Adrenal gland (tissue), 19 donors: ENCODE measurements around the gene GAGE12C. TPM values are rescaled to one million over a fixed set of nuclear protein-coding genes. Genes with fewer than 3 reads are reported as not detected.
"Not testable (repeated sequence)": the region's sequence is repeated elsewhere in the genome, so short reads cannot be mapped to it uniquely, and the experiment has no call there.

Source experiments
- DNase-seq, 7 donors: peaks; one replicate each; pipeline ENCODE4 v3.0.0-alpha.2; 2019 to 2020
- H3K27ac ChIP-seq, 5 donors: fragments of 200-600 bp; sonication (generic) in 4 of 5; 1 replicate in 3 of 5; 2 replicates in 2 of 5; pipeline versions ENCODE4 v1.5.1 to v1.8.0; 2016 to 2020; ENCODE audit warnings: mild to moderate bottlenecking in 1 of 5
- H3K27me3 ChIP-seq: fragments of 200-600 bp; 2 replicates; pipeline ENCODE4 v1.8.0; 2021
- H3K36me3 ChIP-seq, 2 donors: fragments of 200-600 bp; replicated peaks in 1 of 2; 1 replicate in 1 of 2; 2 replicates in 1 of 2; pipeline versions ENCODE4 v1.5.1 to v1.8.0; 2018 to 2022
- H3K4me1 ChIP-seq, 2 donors: fragments of 200-600 bp; replicated peaks in 1 of 2; 1 replicate in 1 of 2; 2 replicates in 1 of 2; pipeline versions ENCODE4 v1.5.1 to v1.8.0; 2018 to 2021
- H3K4me3 ChIP-seq, 4 donors: fragments of 200-600 bp; sonication (generic) in 3 of 4; one replicate each; pipeline ENCODE4 v1.5.1; 2016 to 2018
- H3K9me3 ChIP-seq, 3 donors: fragments of 200-600 bp; sonication (generic) in 1 of 3; replicated peaks in 1 of 3; 1 replicate in 2 of 3; 2 replicates in 1 of 3; pipeline versions ENCODE4 v1.5.1 to v1.8.0; 2016 to 2021
- WGBS, 4 donors: extraction: QIAGEN DNeasy Blood & Tissue Kit in 2 of 4; methylation state at CpG; one replicate each; pipeline versions ENCODE4 v1.1.5 to v1.1.7; 2013 to 2017; 5-methylcytosine and 5-hydroxymethylcytosine counted together
- intact Hi-C, 2 donors: fragments of 100-400 bp; cut with DNase I; formaldehyde crosslinking; loops; one replicate each; pipeline versions ENCODE4 v1.14.1 to v1.15.0; 2022 to 2023
- long read RNA-seq, 10 donors: library from polyadenylated mRNA in 3 of 10; unstranded in 2 of 10; stranded (forward) in 1 of 10; transcript quantifications; one replicate each; pipeline ENCODE4 v2.0.0 and lab custom pipeline, GENCODE V29; 2021 to 2026
- polyA plus RNA-seq, 3 donors: library from polyadenylated mRNA; stranded (reverse); fragments of 200-250 nt in 2 of 3; fragments of 350-450 nt in 1 of 3; fragmentation: Illumina TruSeq in 1 of 3; extraction: RNeasy Lipid Tissue Mini Kit (QIAGEN cat#74804) in 1 of 3; gene quantifications; one replicate each; pipeline ENCODE4 v1.2.3, GENCODE V29; 2013 to 2014
- small RNA-seq, 2 donors: library from RNA; depleted of rRNA; stranded (forward); fragments of <200 nt; gene quantifications; one replicate each; pipeline ENCODE3, GENCODE V24; 2016
- total RNA-seq, 9 donors: library from RNA; depleted of rRNA in 4 of 9; stranded (reverse); fragments of >200 nt in 4 of 9; fragments of 120-200 nt in 1 of 9; fragmentation: NEBNext Ultra II Directional in 1 of 9; extraction: Animal tissue kit (Norgen Biotek cat#: 25700) in 1 of 9; gene quantifications; one replicate each; pipeline versions ENCODE4 v1.1.0 to v1.2.4, GENCODE V29; 2013 to 2023
- donor health status: healthy with polysubstance abuse.
- donor health status: Bipolar disorder and iron deficiency.
- donor health status: DM: yes; HTN: yes; CAD: no.
- donor health status: DM: no; HTN: no; CAD: no.
- donor health status: DM: no; HTN: no; CAD: no.
- donor health status: DM: yes; HTN: yes; CAD: no.

The GAGE12C gene, protein sequence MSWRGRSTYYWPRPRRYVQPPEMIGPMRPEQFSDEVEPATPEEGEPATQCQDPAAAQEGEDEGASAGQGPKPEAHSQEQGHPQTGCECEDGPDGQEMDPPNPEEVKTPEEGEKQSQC
- total RNA-seq (not detected), polyA plus RNA-seq (not detected)
- long read RNA-seq, donor 1, result 0 reads
- long read RNA-seq, donor 2, result 0 reads
- long read RNA-seq, donor 3, result 0 reads
- long read RNA-seq, donor 4, result 0 reads
- long read RNA-seq, donor 5, result 0 reads
- long read RNA-seq, donor 6, result 0 reads
- long read RNA-seq, donor 7, result 0 reads
- long read RNA-seq, donor 8, result 0 reads
- long read RNA-seq, donor 9, result 0 reads
- long read RNA-seq, donor 10, result 0 reads

GRCh38 chrX:49531877-49532276 is at the start of gene GAGE12C:
Gene GAGE12C, plus strand, starts transcription at chrX:49532177. Its CDS starts 1,155 bp downstream, at chrX:49533332.
- intact Hi-C loops, H3K9me3 ChIP-seq, H3K4me1 ChIP-seq, H3K27ac ChIP-seq, H3K36me3 ChIP-seq, H3K4me3 ChIP-seq, H3K27me3 ChIP-seq, DNase-seq: not testable (repeated sequence)
- WGBS, 4 donors, result no CpG with 5 or more reads among the region's 16 CpGs

DNA sequence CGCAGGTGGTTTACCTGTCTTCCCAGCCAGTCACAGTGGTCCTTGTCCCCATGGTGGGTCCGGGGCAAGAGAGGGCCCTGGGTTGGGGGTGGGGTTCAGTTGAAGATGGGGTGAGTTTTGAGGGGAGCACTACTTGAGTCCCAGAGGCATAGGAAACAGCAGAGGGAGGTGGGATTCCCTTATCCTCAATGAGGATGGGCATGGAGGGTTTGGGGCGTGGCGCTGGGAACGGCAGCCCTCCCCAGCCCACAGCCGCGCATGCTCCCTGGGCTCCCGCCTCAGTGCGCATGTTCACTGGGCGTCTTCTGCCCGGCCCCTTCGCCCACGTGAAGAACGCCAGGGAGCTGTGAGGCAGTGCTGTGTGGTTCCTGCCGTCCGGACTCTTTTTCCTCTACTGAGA is 9.5 kb downstream of the GAGE12C start, which contains the start of gene GAGE12D:
GAGE12D (plus strand) TSS at position 301 of the 400 bp plus-strand sequence. CDS start 1,155 bp downstream, outside the sequence.
- H3K27me3 ChIP-seq, H3K36me3 ChIP-seq, H3K4me3 ChIP-seq, H3K27ac ChIP-seq, H3K9me3 ChIP-seq, intact Hi-C loops, H3K4me1 ChIP-seq, DNase-seq: not testable (repeated sequence)
- no CpG with 5 or more reads among the region's 16 CpGs for WGBS, 4 donors

DNA sequence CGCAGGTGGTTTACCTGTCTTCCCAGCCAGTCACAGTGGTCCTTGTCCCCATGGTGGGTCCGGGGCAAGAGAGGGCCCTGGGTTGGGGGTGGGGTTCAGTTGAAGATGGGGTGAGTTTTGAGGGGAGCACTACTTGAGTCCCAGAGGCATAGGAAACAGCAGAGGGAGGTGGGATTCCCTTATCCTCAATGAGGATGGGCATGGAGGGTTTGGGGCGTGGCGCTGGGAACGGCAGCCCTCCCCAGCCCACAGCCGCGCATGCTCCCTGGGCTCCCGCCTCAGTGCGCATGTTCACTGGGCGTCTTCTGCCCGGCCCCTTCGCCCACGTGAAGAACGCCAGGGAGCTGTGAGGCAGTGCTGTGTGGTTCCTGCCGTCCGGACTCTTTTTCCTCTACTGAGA is 19.0 kb downstream of the GAGE12C start, which contains the start of gene GAGE12E:
GAGE12E (plus strand) TSS at position 301 of the 400 bp plus-strand sequence. CDS start 1,155 bp downstream, outside the sequence.
- H3K4me1 ChIP-seq, intact Hi-C loops, H3K27me3 ChIP-seq, DNase-seq, H3K36me3 ChIP-seq, H3K9me3 ChIP-seq, H3K4me3 ChIP-seq, H3K27ac ChIP-seq: not testable (repeated sequence)
- no CpG with 5 or more reads among the region's 16 CpGs for WGBS, 4 donors

DNA sequence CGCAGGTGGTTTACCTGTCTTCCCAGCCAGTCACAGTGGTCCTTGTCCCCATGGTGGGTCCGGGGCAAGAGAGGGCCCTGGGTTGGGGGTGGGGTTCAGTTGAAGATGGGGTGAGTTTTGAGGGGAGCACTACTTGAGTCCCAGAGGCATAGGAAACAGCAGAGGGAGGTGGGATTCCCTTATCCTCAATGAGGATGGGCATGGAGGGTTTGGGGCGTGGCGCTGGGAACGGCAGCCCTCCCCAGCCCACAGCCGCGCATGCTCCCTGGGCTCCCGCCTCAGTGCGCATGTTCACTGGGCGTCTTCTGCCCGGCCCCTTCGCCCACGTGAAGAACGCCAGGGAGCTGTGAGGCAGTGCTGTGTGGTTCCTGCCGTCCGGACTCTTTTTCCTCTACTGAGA is 28.6 kb downstream of the GAGE12C start, which contains the start of gene GAGE12F:
GAGE12F (plus strand) TSS at position 301 of the 400 bp plus-strand sequence. CDS start 1,155 bp downstream, outside the sequence.
- H3K36me3 ChIP-seq, H3K4me1 ChIP-seq, H3K4me3 ChIP-seq, H3K27ac ChIP-seq, DNase-seq, H3K9me3 ChIP-seq, intact Hi-C loops, H3K27me3 ChIP-seq: not testable (repeated sequence)
- no CpG with 5 or more reads among the region's 16 CpGs for WGBS, 4 donors

DNA sequence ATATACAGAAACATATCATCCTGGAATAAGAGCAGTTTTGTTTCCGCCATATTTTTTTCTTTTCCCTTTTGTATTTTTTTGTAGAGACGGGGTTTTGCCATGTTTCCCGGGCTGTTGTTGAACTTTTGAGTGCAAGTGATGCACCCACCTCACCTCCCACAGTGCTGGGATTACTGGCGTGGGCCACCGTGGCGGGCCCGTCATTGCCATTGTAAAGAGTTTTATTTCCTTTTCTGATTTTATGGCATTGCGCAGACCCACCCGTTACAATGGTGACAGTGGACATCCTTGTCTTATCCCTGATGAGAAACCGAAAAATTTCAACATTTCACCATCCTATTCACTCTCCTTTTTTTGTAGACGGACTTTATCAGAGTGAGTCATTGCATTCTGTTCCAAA is 36.8 kb downstream of the GAGE12C start:
- WGBS, 4 donors, result no CpG with 5 or more reads among the region's 11 CpGs
- intact Hi-C loops, H3K27me3 ChIP-seq, H3K9me3 ChIP-seq, H3K4me1 ChIP-seq, H3K36me3 ChIP-seq, H3K27ac ChIP-seq, H3K4me3 ChIP-seq: not testable (repeated sequence)
- DNase-seq, result peak in 4 of 7 donors; percentile 8 to 34 (median 9)

DNA sequence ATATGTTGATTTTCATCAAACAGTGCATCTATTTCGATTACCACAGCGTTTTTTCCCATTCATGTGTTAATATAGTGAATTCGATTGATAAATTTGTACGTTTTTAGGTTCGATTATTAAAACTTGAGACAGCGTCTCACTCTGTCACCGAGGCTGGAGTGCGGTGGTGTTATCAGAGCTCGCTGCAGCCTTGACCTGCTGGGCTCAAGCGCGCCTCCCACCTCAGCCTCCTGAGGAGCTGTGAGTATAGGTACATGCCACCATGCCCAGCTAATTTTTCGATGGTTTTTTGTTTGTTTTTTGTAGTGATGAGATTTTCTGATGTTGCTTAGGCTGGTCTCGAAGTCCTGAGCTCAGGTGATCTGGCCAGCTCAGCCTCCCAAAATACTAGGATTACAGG is 37.2 kb downstream of the GAGE12C start:
- intact Hi-C loops, DNase-seq: not testable (repeated sequence)
- 87% methylated on average over 5 of the region's 13 CpGs; no CpG with 5 or more reads in 3 of the 4 donors for WGBS, 4 donors

GRCh38 chrX:49570100-49570499 is 38.1 kb downstream of the GAGE12C start, which contains the start of gene GAGE12G:
Gene GAGE12G, plus strand, starts transcription at chrX:49570400. Its CDS starts 1,155 bp downstream, at chrX:49571555.
- H3K4me3 ChIP-seq, H3K9me3 ChIP-seq, H3K4me1 ChIP-seq, H3K27ac ChIP-seq, DNase-seq, H3K27me3 ChIP-seq, intact Hi-C loops, H3K36me3 ChIP-seq: not testable (repeated sequence)
- WGBS, 4 donors, result no CpG with 5 or more reads among the region's 16 CpGs

More for the DNA sequence above, 37.2 kb downstream of the GAGE12C start:
- H3K36me3 ChIP-seq, H3K4me3 ChIP-seq, H3K4me1 ChIP-seq, H3K27me3 ChIP-seq, H3K27ac ChIP-seq, H3K9me3 ChIP-seq: not testable (repeated sequence)

DNA sequence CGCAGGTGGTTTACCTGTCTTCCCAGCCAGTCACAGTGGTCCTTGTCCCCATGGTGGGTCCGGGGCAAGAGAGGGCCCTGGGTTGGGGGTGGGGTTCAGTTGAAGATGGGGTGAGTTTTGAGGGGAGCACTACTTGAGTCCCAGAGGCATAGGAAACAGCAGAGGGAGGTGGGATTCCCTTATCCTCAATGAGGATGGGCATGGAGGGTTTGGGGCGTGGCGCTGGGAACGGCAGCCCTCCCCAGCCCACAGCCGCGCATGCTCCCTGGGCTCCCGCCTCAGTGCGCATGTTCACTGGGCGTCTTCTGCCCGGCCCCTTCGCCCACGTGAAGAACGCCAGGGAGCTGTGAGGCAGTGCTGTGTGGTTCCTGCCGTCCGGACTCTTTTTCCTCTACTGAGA is 47.7 kb downstream of the GAGE12C start, which contains the start of gene GAGE12H:
GAGE12H (plus strand) TSS at position 301 of the 400 bp plus-strand sequence. CDS start 1,155 bp downstream, outside the sequence.
- DNase-seq, H3K9me3 ChIP-seq, H3K4me3 ChIP-seq, H3K36me3 ChIP-seq, H3K4me1 ChIP-seq, intact Hi-C loops, H3K27ac ChIP-seq, H3K27me3 ChIP-seq: not testable (repeated sequence)
- no CpG with 5 or more reads among the region's 16 CpGs for WGBS, 4 donors

Small RNA genes within 50 kb of the gene (small RNA-seq; reads per million reads assigned to genes)
- gene GAGE12B, result 0 reads per million in 2 donors

Other genes with a start within 250 kb of the GAGE12C start
- under 1 TPM in 1 of 9 donors, not detected in 8; 0.33 TPM for gene GAGE10, start 228.5 kb upstream of the GAGE12C start, total RNA-seq
- gene GAGE10, start 228.5 kb upstream of the GAGE12C start, polyA plus RNA-seq, result not detected
- gene GAGE12J, start 210.1 kb upstream of the GAGE12C start, total RNA-seq, result not detected
- gene GAGE12J, start 210.1 kb upstream of the GAGE12C start, polyA plus RNA-seq, result not detected
- not detected for gene GAGE13, start 200.6 kb upstream of the GAGE12C start, total RNA-seq
- not detected for gene GAGE13, start 200.6 kb upstream of the GAGE12C start, polyA plus RNA-seq
- gene GAGE12D, start 9.6 kb downstream of the GAGE12C start, total RNA-seq, result not detected
- not detected for gene GAGE12D, start 9.6 kb downstream of the GAGE12C start, polyA plus RNA-seq
- not detected for gene GAGE12E, start 19.1 kb downstream of the GAGE12C start, total RNA-seq
- gene GAGE12E, start 19.1 kb downstream of the GAGE12C start, polyA plus RNA-seq, result not detected
- 1 to 10 TPM in 1 of 9 donors, under 1 TPM in 1, not detected in 7; 0.57 to 1.1 TPM for gene GAGE12F, start 28.7 kb downstream of the GAGE12C start, total RNA-seq
- not detected for gene GAGE12F, start 28.7 kb downstream of the GAGE12C start, polyA plus RNA-seq
- under 1 TPM in 1 of 9 donors, not detected in 8; 0.57 TPM for gene GAGE12G, start 38.2 kb downstream of the GAGE12C start, total RNA-seq
- gene GAGE12G, start 38.2 kb downstream of the GAGE12C start, polyA plus RNA-seq, result not detected
- gene GAGE12H, start 47.8 kb downstream of the GAGE12C start, total RNA-seq, result not detected
- gene GAGE12H, start 47.8 kb downstream of the GAGE12C start, polyA plus RNA-seq, result not detected
- under 1 TPM in 2 of 9 donors, not detected in 7; 0.57 to 0.69 TPM for gene GAGE2A, start 57.3 kb downstream of the GAGE12C start, total RNA-seq
- gene GAGE2A, start 57.3 kb downstream of the GAGE12C start, polyA plus RNA-seq, result not detected
- gene GAGE1, start 66.8 kb downstream of the GAGE12C start, total RNA-seq, result not detected
- not detected for gene GAGE1, start 66.8 kb downstream of the GAGE12C start, polyA plus RNA-seq
- gene PAGE1, start 163.8 kb downstream of the GAGE12C start, total RNA-seq, result not detected
- gene PAGE1, start 163.8 kb downstream of the GAGE12C start, polyA plus RNA-seq, result not detected